HCT116 (cell line): Measurements from ENCODE around the gene CFAP97D1. TPM values are rescaled to one million over a fixed set of nuclear protein-coding genes. Genes with fewer than 3 reads are reported as not detected.

ENCODE experiments used
- ATAC-seq: fragments of 200-7000 bp; cut with Tn5 transposase; 2 replicates; pipeline ENCODE4 v1.9.1; 2020; ENCODE audit warnings: mild to moderate bottlenecking, moderate library complexity
- BruUV-seq: library from RNA; stranded (reverse); fragments of 400-500 nt; replicated peaks from 2 replicates; lab custom pipeline; 2021; lab: Mats Ljungman, UMichigan
- CTCF ChIA-PET: fragments of 300-600 bp; sonication (Branson Sonifier 250); formaldehyde crosslinking; loops from one replicate; lab custom pipeline; 2021; ENCODE audit warnings: antibody characterized with exemption; lab: Charles Lee
- POLR2A ChIA-PET: fragments of 300-600, 350-600 bp; sonication (Branson Sonifier 250); formaldehyde crosslinking; loops from one replicate; lab custom pipeline; 2021; ENCODE audit warnings: antibody characterized with exemption; lab: Charles Lee
- RAD21 ChIA-PET, 2 experiments: fragments of 300-600 bp; sonication (Branson Sonifier 250); formaldehyde crosslinking; loops; one replicate each; lab custom pipeline; 2023; ENCODE audit warnings: low total read pairs in 2 of 2; ENCODE audit not compliant: uncharacterized antibody in 2 of 2, unreplicated experiment in 2 of 2, low non-redundant PET in 1 of 2; lab: Charles Lee
- DNase-seq: peaks from one replicate; pipeline ENCODE4 v3.0.0-alpha.2; 2010; ENCODE audit warnings: low read depth, low spot score
- H2AFZ ChIP-seq: fragments of 200-600 bp; shearing (Covaris generic), sonication (generic); 2 replicates; pipeline ENCODE4 v1.6.1; 2017; ENCODE audit warnings: low read depth, mixed run types, mixed read lengths, antibody characterized with exemption, low read length; ENCODE audit not compliant: poor library complexity, severe bottlenecking
- H3K27ac ChIP-seq: 2 replicates; pipeline ENCODE4 v1.5.1; 2012; ENCODE audit warnings: low read depth, low read length
- H3K27me3 ChIP-seq: fragments of 200-600 bp; sonication (generic); 2 replicates; pipeline ENCODE4 v1.6.1; 2016; ENCODE audit warnings: mixed run types, low read length, mixed read lengths; ENCODE audit not compliant: insufficient read depth
- H3K36me3 ChIP-seq, 2 experiments: fragments of 200-500 bp in 1 of 2; fragments of 200-600 bp in 1 of 2; sonication (Bioruptor generic) in 1 of 2; sonication (generic) in 1 of 2; 2 replicates each; pipeline versions ENCODE4 v1.5.1 to v1.6.1; 2014 to 2016; ENCODE audit warnings: low read length in 2 of 2, inconsistent platforms in 1 of 2, mixed read lengths in 1 of 2, mixed run types in 1 of 2; ENCODE audit not compliant: insufficient read depth in 2 of 2, control insufficient read depth in 1 of 2
- H3K4me1 ChIP-seq, 2 experiments: fragments of 200-600 bp in 1 of 2; sonication (generic) in 1 of 2; 2 replicates each; pipeline versions ENCODE4 v1.5.1 to v1.6.1; 2012 to 2017; ENCODE audit warnings: low read length in 2 of 2, inconsistent platforms in 1 of 2, mild to moderate bottlenecking in 1 of 2, mixed read lengths in 1 of 2, mixed run types in 1 of 2, moderate library complexity in 1 of 2; ENCODE audit not compliant: insufficient read depth in 2 of 2, control insufficient read depth in 1 of 2
- H3K4me2 ChIP-seq: fragments of 200-600 bp; sonication (generic); 2 replicates; pipeline ENCODE4 v1.6.1; 2017; ENCODE audit warnings: mixed run types, low read length, mixed read lengths
- H3K4me3 ChIP-seq, 2 experiments: fragments of 200-600 bp in 1 of 2; sonication (generic) in 1 of 2; replicated peaks in 1 of 2; 2 replicates each; pipeline ENCODE4 v1.5.1; 2011 to 2016; ENCODE audit warnings: low read length in 2 of 2, control low read depth in 1 of 2, low read depth in 1 of 2, mild to moderate bottlenecking in 1 of 2, mixed read lengths in 1 of 2, mixed run types in 1 of 2
- H3K79me2 ChIP-seq: fragments of 200-600 bp; sonication (generic); 2 replicates; pipeline ENCODE4 v1.6.1; 2017; ENCODE audit warnings: mild to moderate bottlenecking, mixed run types, low read length, moderate library complexity, mixed read lengths; ENCODE audit not compliant: insufficient read depth
- H3K9ac ChIP-seq: fragments of 200-600 bp; sonication (generic); 2 replicates; pipeline ENCODE4 v1.6.1; 2016; ENCODE audit warnings: low read length, mixed read lengths
- H3K9me2 ChIP-seq: fragments of 200-600 bp; sonication (generic), shearing (Covaris generic); 2 replicates; pipeline ENCODE4 v1.6.1; 2017; ENCODE audit warnings: mixed run types, mild to moderate bottlenecking, moderate library complexity; ENCODE audit not compliant: insufficient read depth
- H3K9me3 ChIP-seq, 2 experiments: fragments of 200-500 bp in 1 of 2; fragments of 200-600 bp in 1 of 2; sonication (Bioruptor generic) in 1 of 2; sonication (generic) in 1 of 2; 2 replicates each; pipeline ENCODE4 v1.6.1; 2014 to 2017; ENCODE audit warnings: low read length in 2 of 2, mixed read lengths in 2 of 2, inconsistent platforms in 1 of 2, low read depth in 1 of 2, mild to moderate bottlenecking in 1 of 2, mixed run types in 1 of 2, moderate library complexity in 1 of 2; ENCODE audit not compliant: control insufficient read depth in 1 of 2, insufficient read depth in 1 of 2
- H4K20me1 ChIP-seq: fragments of 200-600 bp; sonication (generic), shearing (Covaris generic); 2 replicates; pipeline ENCODE4 v1.6.1; 2017; ENCODE audit warnings: mixed run types, mild to moderate bottlenecking, moderate library complexity; ENCODE audit not compliant: insufficient read depth
- CBX3 ChIP-seq: IDR thresholded peaks from 2 replicates; pipeline ENCODE4 v1.6.1; 2012; ENCODE audit warnings: low read depth
- CEBPB ChIP-seq: IDR thresholded peaks from 2 replicates; pipeline ENCODE4 v1.6.1; 2012; ENCODE audit warnings: low read depth
- CTCF ChIP-seq, 3 experiments: fragments of 200-600 bp in 1 of 3; sonication (generic) in 1 of 3; IDR thresholded peaks in 2 of 3; conservative IDR thresholded peaks in 1 of 3; 2 replicates each; pipeline ENCODE4 v1.5.1; 2012 to 2017; ENCODE audit warnings: low read depth in 2 of 3, low read length in 2 of 3, antibody characterized with exemption in 1 of 3, borderline replicate concordance in 1 of 3, control low read depth in 1 of 3, mild to moderate bottlenecking in 1 of 3, mixed read lengths in 1 of 3, mixed run types in 1 of 3, moderate library complexity in 1 of 3; ENCODE audit not compliant: insufficient read depth in 1 of 3
- ELF1 ChIP-seq: IDR thresholded peaks from 2 replicates; pipeline ENCODE4 v1.6.1; 2012; ENCODE audit warnings: low read depth, borderline replicate concordance
- EZH2 ChIP-seq: fragments of 200-600 bp; sonication (generic); IDR thresholded peaks from 2 replicates; pipeline ENCODE4 v1.6.1; 2017; ENCODE audit warnings: antibody characterized with exemption, mixed run types
- EZH2phosphoT487 ChIP-seq: fragments of 200-600 bp; IDR thresholded peaks from 2 replicates; pipeline ENCODE4 v1.6.1; 2018; ENCODE audit warnings: antibody characterized with exemption, borderline replicate concordance
- FOSL1 ChIP-seq: IDR thresholded peaks from 2 replicates; pipeline ENCODE4 v1.6.1; 2012; ENCODE audit warnings: low read depth
- JUND ChIP-seq: IDR thresholded peaks from 2 replicates; pipeline ENCODE4 v1.6.1; 2012
- MAX ChIP-seq: IDR thresholded peaks from 2 replicates; pipeline ENCODE4 v1.6.1; 2012
- POLR2A ChIP-seq: IDR thresholded peaks from 2 replicates; pipeline ENCODE4 v1.7.0; 2011; ENCODE audit warnings: borderline replicate concordance; ENCODE audit not compliant: insufficient read depth, insufficient read length; ENCODE audit errors: extremely low read depth
- POLR2AphosphoS5 ChIP-seq: IDR thresholded peaks from 2 replicates; pipeline ENCODE4 v1.6.1; 2011; ENCODE audit warnings: mild to moderate bottlenecking, low read depth, low read length, moderate library complexity
- SIN3A ChIP-seq: IDR thresholded peaks from 2 replicates; pipeline ENCODE4 v1.6.1; 2012; ENCODE audit warnings: low read depth
- SP1 ChIP-seq: IDR thresholded peaks from 2 replicates; pipeline ENCODE4 v1.6.1; 2012; ENCODE audit warnings: low read depth
- SRF ChIP-seq: IDR thresholded peaks from 2 replicates; pipeline ENCODE4 v1.6.1; 2012; ENCODE audit warnings: low read depth
- TCF7L2 ChIP-seq: IDR thresholded peaks from 2 replicates; pipeline ENCODE4 v1.7.0; 2011; ENCODE audit warnings: borderline replicate concordance, inconsistent platforms; ENCODE audit not compliant: insufficient read depth, insufficient read length; ENCODE audit errors: extremely low read depth
- YY1 ChIP-seq: IDR thresholded peaks from 2 replicates; pipeline ENCODE4 v1.6.1; 2011; ENCODE audit warnings: low read length, low read depth, moderate library complexity, mild to moderate bottlenecking; ENCODE audit not compliant: insufficient replicate concordance; ENCODE audit errors: extremely low read depth
- ZBTB33 ChIP-seq: IDR thresholded peaks from 2 replicates; pipeline ENCODE4 v1.6.1; 2011; ENCODE audit warnings: mild to moderate bottlenecking, low read length, moderate library complexity; ENCODE audit not compliant: insufficient replicate concordance; ENCODE audit errors: extremely low read depth
- ZFX ChIP-seq: fragments of 450-650 bp; IDR thresholded peaks from 2 replicates; pipeline ENCODE4 v1.6.1; 2017
- ZNF274 ChIP-seq: fragments of 200-500 bp; sonication (Bioruptor generic); IDR thresholded peaks from 2 replicates; pipeline ENCODE4 v1.6.1; 2014; ENCODE audit warnings: mild to moderate bottlenecking, low read depth, low read length, inconsistent platforms
- intact Hi-C: fragments of 100-400 bp; cut with micrococcal nuclease; formaldehyde crosslinking; loops from 2 replicates; pipeline ENCODE4 v1.10.0; 2022
- total RNA-seq: library from RNA; stranded (reverse); gene quantifications from one replicate; pipeline ENCODE4 v1.2.1, GENCODE V29; 2021; ENCODE audit not compliant: unreplicated experiment

CFAP97D1 gene
- total RNA-seq, 1 experiment from 2014 or later: 0.15 TPM

- Histone ChIP-seq H3K79me2 (no peaks in the 10 kb centered on the region), H2AFZ (no peak overlapping the region), H3K9me2 (no peaks in the 10 kb centered on the region), H3K27ac (no peak overlapping the region), H3K4me1 (peaks cover 0 to 13% of the 10 kb centered on the region in 2 experiments; a peak in 2 of 4 replicates), H3K27me3 (no peaks in the 10 kb centered on the region), H4K20me1 (no peaks in the 10 kb centered on the region), H3K36me3 (no peaks in the 10 kb centered on the region), H3K9ac (no peak overlapping the region), H3K4me2 (no peak overlapping the region), H3K9me3 (no peaks in the 10 kb centered on the region), H3K4me3 (no peak overlapping the region)
- TF ChIP-seq YY1 (no peak), CEBPB (no peak), MAX (no peak), JUND (no peak), SIN3A (no peak), SP1 (no peak), SRF (no peak), EZH2 (no peak), FOSL1 (no peak), POLR2AphosphoS5 (no peak), EZH2phosphoT487 (no peak), CTCF (IDR thresholded peaks at IDR 0.05 in 2 of 3, conservative IDR thresholded peaks at IDR 0.05 in 1 of 3; ENCODE audit: borderline replicate concordance in 1 of 3, insufficient read depth in 1 of 3, low read depth in 2 of 3, low read length in 2 of 3) (no peak), ELF1 (no peak), ZNF274 (no peak), TCF7L2 (no peak), ZBTB33 (no peak), POLR2A (no peak), ZFX (no peak), CBX3 (no peak)
- no peak for ATAC-seq
- DNase-seq: no peak
- ChIA-PET POLR2A (no interaction called here), RAD21 (no interaction called here), CTCF (interaction anchor here (1.5 kb wide), 1 partner anchor 17 kb away, joined by 5 read pairs; no protein-coding TSS in a partner anchor)
- no TSS peak for BruUV-seq
- intact Hi-C loops: no loop called here
These were observed 30.1 kb upstream of the CFAP97D1 start for GRCh38 chr17:43750153-43750552.
